Upper lobe of right lung (tissue), 1 donor: ENCODE results near the gene SPTLC3. TPM values are rescaled to one million over a fixed set of nuclear protein-coding genes. Genes with fewer than 3 reads are reported as not detected.

ENCODE experiments used
- ATAC-seq: fragments of 200-7000 bp; cut with Tn5 transposase; one replicate; pipeline ENCODE4 v1.9.1; 2020; ENCODE audit warnings: mild to moderate bottlenecking, moderate library complexity
- DNase-seq: peaks from one replicate; pipeline ENCODE4 v3.0.0-alpha.2; 2020
- H3K27ac ChIP-seq: fragments of 200-600 bp; one replicate; pipeline ENCODE4 v1.8.0; 2022
- H3K27me3 ChIP-seq: fragments of 200-600 bp; one replicate; pipeline ENCODE4 v1.8.0; 2022; ENCODE audit warnings: mild to moderate bottlenecking
- H3K36me3 ChIP-seq: fragments of 200-600 bp; one replicate; pipeline ENCODE4 v1.8.0; 2022
- H3K4me1 ChIP-seq: fragments of 200-600 bp; one replicate; pipeline ENCODE4 v1.8.0; 2022
- H3K4me3 ChIP-seq: fragments of 200-600 bp; one replicate; pipeline ENCODE4 v1.8.0; 2022; ENCODE audit warnings: mild to moderate bottlenecking
- H3K9me3 ChIP-seq: fragments of 200-600 bp; one replicate; pipeline ENCODE4 v1.8.0; 2022
- intact Hi-C: fragments of 100-400 bp; cut with DNase I; formaldehyde crosslinking; loops from one replicate; pipeline ENCODE4 v1.11.0; 2022
- total RNA-seq: library from RNA; stranded (reverse); fragmentation: NEBNext Ultra II Directional; extraction: Animal tissue kit (Norgen Biotek cat#: 25700); gene quantifications from one replicate; pipeline ENCODE4 v1.2.1, GENCODE V29; 2021
- TF ChIP-seq, protein P1 (sequence below): fragments of 200-600 bp; IDR thresholded peaks from one replicate; pipeline ENCODE4 v1.8.0; 2022; ENCODE audit warnings: antibody characterized with exemption
- donor health status: DM: no; HTN: yes; CAD: no; lungs with severe emphysema.

The SPTLC3 gene
- total RNA-seq, 1 donor from 2014 or later = 35.3 TPM

GRCh38 chr20:12997128-12997655 is 11.6 kb upstream of the SPTLC3 start:
- Histone ChIP-seq H3K27ac (no peak overlapping the region), H3K9me3 (no peaks in the 10 kb centered on the region), H3K4me1 (no peaks in the 10 kb centered on the region), H3K4me3 (no peak overlapping the region), H3K27me3 (no peaks in the 10 kb centered on the region), H3K36me3 (no peaks in the 10 kb centered on the region)
- DNase-seq = no peak
- TF ChIP-seq, protein P1, sequence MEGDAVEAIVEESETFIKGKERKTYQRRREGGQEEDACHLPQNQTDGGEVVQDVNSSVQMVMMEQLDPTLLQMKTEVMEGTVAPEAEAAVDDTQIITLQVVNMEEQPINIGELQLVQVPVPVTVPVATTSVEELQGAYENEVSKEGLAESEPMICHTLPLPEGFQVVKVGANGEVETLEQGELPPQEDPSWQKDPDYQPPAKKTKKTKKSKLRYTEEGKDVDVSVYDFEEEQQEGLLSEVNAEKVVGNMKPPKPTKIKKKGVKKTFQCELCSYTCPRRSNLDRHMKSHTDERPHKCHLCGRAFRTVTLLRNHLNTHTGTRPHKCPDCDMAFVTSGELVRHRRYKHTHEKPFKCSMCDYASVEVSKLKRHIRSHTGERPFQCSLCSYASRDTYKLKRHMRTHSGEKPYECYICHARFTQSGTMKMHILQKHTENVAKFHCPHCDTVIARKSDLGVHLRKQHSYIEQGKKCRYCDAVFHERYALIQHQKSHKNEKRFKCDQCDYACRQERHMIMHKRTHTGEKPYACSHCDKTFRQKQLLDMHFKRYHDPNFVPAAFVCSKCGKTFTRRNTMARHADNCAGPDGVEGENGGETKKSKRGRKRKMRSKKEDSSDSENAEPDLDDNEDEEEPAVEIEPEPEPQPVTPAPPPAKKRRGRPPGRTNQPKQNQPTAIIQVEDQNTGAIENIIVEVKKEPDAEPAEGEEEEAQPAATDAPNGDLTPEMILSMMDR = no peak
- ATAC-seq = no peak
- intact Hi-C loops = no loop called here

GRCh38 chr20:12998046-12998445 is 10.7 kb upstream of the SPTLC3 start:
- TF ChIP-seq, protein P1 = no peak
- ATAC-seq = no peak
- Histone ChIP-seq H3K9me3 (no peaks in the 10 kb centered on the region), H3K4me3 (no peak overlapping the region), H3K27me3 (no peaks in the 10 kb centered on the region), H3K4me1 (no peaks in the 10 kb centered on the region), H3K27ac (no peak overlapping the region), H3K36me3 (no peaks in the 10 kb centered on the region)
- intact Hi-C loops = no loop called here
- DNase-seq = no peak

DNA sequence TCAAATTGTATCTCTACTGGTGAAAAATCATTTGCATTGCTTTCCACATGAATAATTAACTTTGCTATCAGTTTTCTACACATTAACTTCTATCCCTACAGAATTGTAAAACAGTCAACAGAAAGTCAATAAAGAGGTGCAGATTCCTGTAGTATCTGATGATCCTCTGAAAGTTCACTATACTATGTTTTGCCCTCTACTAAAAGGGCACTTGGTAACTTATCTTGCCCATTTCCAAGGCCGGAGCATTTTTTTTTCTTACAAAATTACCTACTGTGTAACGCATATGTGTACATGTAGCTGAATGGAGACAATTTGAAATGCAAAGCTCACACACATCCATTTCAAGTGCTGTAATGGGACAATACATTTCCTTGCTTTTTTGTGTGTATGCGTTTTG is 9.6 kb upstream of the SPTLC3 start:
- H3K27ac ChIP-seq = no peak overlapping the region
- H3K36me3 ChIP-seq = no peaks in the 10 kb centered on the region
- intact Hi-C loops = no loop called here
- ATAC-seq (no peak), DNase-seq (no peak)
- H3K27me3 ChIP-seq = no peaks in the 10 kb centered on the region
- H3K9me3 ChIP-seq = no peaks in the 10 kb centered on the region
- H3K4me1 ChIP-seq = no peaks in the 10 kb centered on the region
- H3K4me3 ChIP-seq = no peak overlapping the region
- TF ChIP-seq, protein P1 = no peak

- TF ChIP-seq, protein P1 = no peak
- ATAC-seq = no peak
- intact Hi-C loops = no loop called here
Observed at GRCh38 chr20:13002251-13002650, 6.5 kb upstream of the SPTLC3 start.

GRCh38 chr20:13006825-13007224 is 1.9 kb upstream of the SPTLC3 start:
- TF ChIP-seq, protein P1 = no peak
- ATAC-seq = no peak
- no peaks in the 10 kb centered on the region for H3K36me3 ChIP-seq

More at GRCh38 chr20:13002251-13002650, 6.5 kb upstream of the SPTLC3 start:
- Histone ChIP-seq H3K9me3 (no peaks in the 10 kb centered on the region), H3K27ac (no peak overlapping the region), H3K27me3 (no peaks in the 10 kb centered on the region), H3K36me3 (no peaks in the 10 kb centered on the region), H3K4me1 (no peaks in the 10 kb centered on the region), H3K4me3 (no peak overlapping the region)
- no peak for DNase-seq

DNA sequence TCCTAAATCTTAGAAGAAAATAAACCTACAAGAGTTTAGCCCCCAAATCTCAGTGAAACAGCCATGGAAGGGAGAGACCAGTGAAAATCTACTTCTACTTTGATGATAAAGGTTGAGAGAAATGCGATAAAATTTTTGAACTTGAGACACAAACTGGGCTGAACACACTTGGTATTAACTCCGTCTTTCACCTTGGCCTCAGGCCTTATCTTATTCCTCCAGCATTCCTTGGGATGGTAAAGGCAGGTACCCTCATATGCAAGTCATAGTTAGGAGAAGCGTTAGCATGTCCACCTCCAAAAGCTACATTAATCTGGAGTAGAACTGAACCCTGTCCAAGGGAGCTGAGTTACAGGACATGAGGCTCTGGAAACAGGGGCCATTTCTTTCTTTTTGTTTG is 1.2 kb upstream of the SPTLC3 start:
- Histone ChIP-seq H3K4me3 (no peak overlapping the region), H3K27me3 (no peaks in the 10 kb centered on the region), H3K36me3 (no peaks in the 10 kb centered on the region), H3K4me1 (peaks cover 7% of the 10 kb centered on the region), H3K27ac (no peak overlapping the region), H3K9me3 (no peaks in the 10 kb centered on the region)
- TF ChIP-seq, protein P1 = no peak
- DNase-seq (no peak), ATAC-seq (no peak)
- intact Hi-C loops = no loop called here

More at GRCh38 chr20:13006825-13007224, 1.9 kb upstream of the SPTLC3 start:
- Histone ChIP-seq H3K27ac (no peak overlapping the region), H3K9me3 (no peaks in the 10 kb centered on the region), H3K4me1 (peaks cover 7% of the 10 kb centered on the region), H3K4me3 (no peak overlapping the region), H3K27me3 (no peaks in the 10 kb centered on the region)
- no peak for DNase-seq
- intact Hi-C loops = no loop called here
